GM12892 (cell line): ENCODE data around the gene SORBS1.

Experiments
- POLR2A ChIP-seq: IDR thresholded peaks from 2 replicates; pipeline ENCODE4 v1.6.1; 2011; ENCODE audit warnings: low read depth, low read length, control low read depth
- POLR2AphosphoS5 ChIP-seq: IDR thresholded peaks from 2 replicates; pipeline ENCODE4 v1.6.1; 2011; ENCODE audit warnings: low read depth, low read length, control low read depth
- TAF1 ChIP-seq: IDR thresholded peaks from 2 replicates; pipeline ENCODE4 v1.6.1; 2011; ENCODE audit warnings: low read depth, mild to moderate bottlenecking, control low read depth, low read length, borderline replicate concordance

GRCh38 chr10:95499482-95499989, 61.6 kb downstream of the SORBS1 start:
- TF ChIP-seq POLR2A (no peak), POLR2AphosphoS5 (no peak), TAF1 (no peak)
